CD4-positive, alpha-beta T cell treated with Interleukin-4 for 1 hour (primary cell): Measurements from ENCODE around the gene TRPV2.

Experiments used
- DNase-seq, 2 donors: peaks; one replicate each; pipeline ENCODE4 v3.0.0-alpha.2; 2020 to 2022

Gene TRPV2

DNA sequence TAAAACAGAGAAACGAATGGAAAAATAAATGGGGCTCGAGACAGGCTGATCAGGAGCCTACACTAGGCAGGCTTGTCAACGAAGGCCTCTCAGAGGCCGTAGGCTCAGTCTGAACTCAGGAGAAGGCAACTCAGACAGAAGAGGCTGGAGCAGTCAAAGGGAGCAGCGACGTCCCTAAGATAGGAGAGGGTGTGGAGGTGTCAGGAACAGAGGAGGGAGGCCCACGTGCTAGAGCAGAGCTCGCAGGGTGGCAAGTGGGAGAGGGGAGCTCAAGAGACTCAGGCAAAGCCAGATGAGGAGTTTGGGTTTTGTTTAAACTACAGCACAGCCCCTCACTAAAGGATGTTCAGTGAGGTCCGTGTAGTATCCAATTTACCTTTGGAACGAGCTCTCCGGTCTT lies 43.9 kb downstream of the TRPV2 start:
- DNase-seq, result no peak

DNA sequence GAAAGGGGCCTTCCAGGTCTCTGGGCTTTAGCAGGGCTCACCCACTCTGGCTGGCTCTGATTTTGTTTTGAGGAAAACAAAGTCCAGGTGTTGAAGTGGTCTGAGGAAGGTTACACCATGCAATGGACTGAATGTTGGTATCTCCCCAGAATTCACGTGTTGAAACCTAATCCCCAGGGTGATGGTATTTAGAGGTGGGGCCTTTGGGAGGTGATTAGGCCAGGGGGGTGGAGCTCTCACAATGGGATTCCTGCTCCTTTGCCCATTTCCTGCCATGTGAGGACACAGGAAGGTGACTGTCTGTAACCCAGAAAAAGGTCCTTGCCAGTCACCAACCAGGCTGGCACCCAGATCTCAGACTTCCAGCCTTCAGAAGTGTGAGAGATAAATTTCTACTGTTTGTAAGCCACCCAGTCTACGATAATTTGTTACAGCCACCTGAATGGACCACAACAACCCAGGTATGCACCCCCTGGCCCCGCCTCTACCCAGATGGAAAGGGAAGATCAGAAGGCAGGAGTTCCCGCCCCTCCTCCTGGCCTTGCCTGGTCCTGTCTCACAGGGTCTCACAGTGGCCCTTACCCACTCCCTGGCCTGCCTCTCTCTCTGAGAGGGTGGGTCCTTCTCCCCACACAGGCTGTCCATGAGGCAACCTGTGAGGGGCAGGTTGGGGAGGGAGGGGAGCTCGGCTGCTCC lies 44.6 kb downstream of the TRPV2 start:
- DNase-seq, result no peak

DNA sequence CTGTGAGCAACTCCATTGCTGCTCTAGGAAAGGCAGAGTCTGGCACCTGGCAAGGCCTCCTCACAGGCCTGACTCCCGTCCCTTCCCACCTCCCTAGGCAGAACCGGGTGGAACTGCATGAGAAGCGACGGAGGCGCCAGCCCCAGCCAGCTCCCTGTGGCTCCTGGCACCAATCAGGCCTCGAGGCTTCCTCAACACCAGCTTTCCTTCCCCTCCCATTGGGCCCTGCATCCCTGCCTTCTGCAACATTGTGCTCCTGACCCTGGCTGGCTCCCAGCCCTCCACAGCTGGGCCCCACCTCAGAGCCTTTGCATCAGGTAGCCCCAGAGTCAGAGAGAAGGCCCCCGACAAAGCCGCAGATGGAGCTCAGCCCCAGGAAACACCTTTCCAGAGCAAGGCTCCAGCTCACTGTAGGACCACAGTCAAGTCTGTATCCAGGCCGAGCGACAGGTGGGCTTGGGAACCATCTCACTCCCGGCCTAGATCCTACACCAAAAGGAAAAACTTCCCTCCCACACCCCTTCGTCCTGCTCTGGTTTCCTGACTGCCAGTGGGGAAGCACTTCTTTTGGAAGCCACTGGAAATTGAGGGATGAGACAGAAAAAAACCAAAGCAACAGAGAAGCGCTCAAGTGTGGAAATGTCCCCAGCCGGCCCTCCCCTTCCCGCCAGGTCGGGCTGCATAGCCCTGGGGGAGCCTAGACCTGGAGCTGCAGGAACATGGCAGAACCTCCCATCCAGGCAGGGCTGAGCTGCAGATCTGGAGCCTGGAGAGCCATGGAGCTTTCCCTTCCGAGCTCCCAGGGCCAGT lies 45.6 kb downstream of the TRPV2 start:
- DNase-seq, result no peak

DNA sequence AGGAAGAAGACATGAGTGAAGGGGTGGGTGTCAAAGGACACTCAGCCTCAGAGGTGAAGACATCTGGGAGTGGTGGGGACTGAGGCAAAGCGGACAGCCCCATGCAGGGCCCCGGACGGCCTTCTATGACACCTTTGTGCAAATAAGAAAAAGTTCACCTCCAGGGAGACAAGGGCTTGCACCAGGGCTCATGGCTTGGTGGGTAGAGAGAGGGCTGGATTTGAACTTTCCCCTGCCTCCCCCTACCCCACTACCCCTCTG lies 46.2 kb downstream of the TRPV2 start:
- DNase-seq, result no peak

DNA sequence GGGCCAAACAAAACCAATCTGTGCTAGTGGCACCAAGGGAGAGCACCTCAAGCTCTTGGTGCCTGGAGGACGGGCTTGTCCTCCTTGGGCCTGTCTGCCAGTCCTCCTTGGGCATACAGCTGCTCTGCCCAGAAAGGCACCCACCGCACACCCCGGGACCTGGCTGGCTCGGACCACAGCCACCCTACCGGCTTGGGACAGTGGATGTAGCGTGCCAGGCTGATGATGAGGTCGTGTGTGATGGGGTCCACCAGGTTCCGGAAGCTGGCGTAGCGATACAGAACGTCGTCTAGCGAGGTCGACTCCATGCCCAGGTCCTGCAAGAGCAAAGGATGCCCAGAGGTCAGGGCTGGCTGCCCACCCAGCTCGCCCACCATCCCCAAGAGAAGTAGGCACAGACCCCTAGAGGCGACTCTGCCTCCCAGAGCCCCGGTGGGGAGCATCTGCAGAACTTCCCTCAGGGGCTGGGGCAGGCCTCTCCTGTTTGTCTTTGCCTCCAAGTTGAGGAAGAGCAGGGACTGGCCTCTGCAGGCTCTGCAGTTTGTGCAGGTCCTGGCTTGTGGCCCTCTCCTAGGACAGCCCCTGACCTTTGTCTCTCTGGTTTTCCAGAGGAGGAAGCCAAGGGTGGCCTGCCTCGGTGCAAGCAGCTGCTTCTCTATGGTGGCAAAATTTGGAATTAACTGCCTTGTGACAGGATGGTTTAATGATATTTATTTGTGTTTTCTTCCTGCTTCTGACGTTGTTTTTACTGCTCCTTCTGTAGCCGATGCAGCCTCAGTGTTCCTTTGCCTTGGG lies 46.9 kb downstream of the TRPV2 start:
- DNase-seq, result no peak

DNA sequence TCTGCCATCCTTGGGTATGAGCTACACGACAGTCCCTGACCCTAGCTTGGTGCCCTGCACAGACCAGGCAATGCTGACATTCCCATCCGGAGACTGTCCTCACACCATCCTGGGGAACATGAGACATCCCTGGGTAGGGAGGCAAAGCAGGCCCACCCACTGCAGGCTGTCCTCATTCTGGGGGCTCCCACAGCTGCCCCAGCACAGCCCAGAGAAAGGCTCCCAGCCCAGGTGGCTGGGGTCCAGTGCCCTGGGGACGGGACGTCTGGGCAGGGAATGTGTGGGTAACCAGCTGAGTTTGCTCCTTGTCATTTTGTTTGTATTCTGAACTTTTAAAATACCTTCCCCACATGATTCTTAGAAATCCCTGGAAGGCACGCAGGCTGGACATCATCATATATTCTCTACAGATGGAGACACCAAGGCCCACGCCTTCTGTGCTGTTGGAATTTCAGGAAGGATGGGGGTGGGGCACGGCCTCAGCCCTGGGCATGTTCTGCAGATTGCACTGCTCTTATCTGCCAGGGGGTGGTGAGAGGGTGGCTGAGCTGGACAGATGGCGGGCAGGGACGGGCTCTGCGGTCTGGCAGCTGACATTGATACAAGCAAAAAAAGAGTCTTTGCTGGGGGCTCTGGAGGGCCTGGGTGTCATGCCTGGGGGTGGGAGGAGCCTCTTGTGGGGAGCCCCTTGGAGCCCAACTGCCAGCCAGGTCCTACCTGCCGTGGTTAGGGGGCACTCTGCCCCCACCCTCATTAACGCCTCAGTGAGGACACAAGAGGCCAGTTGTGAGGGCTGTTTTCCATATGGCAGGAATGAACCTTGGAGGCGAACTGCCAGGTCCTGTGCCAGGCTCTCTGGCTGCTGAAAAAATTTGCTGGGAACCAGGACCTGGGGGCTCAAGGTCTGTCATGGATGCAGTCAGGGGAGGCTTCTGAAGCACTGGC lies 48.3 kb downstream of the TRPV2 start:
- DNase-seq, result no peak

DNA sequence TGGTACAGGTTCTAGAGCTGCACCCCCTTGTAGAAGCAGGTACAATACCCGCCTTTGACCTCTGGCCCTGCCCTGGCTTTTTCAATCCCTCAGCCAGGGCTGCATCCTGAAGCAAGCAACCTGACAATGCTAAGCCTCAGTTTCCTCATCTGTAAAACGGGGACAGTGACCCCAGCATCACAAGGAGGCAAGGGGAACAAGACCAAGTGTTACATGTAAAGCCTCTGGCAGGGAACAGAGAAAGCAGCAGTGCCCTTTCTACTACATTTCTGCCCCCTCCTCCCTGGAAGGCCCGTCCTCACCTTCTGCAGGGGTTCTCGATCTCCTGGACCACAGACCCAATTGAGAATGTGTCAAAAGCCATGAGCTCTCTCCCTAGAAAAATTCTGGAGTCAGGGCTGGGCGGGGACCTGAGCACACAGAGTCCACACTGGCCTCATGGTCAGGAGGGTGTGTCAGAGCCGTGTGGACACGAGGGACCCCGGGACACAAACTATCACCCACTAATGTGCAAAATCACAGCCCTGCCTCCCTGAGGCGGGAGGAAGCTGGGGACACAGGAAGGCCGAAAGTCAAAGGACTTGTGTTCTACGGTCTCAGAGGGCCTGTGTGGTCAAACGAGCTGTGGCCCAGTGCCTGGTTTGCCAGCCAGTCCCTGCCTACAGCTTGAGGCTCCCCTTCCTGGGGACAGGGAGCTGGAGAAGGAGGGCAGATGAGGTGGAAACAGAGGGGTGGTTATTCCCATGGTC lies 49.1 kb downstream of the TRPV2 start:
- DNase-seq, result no peak

DNA sequence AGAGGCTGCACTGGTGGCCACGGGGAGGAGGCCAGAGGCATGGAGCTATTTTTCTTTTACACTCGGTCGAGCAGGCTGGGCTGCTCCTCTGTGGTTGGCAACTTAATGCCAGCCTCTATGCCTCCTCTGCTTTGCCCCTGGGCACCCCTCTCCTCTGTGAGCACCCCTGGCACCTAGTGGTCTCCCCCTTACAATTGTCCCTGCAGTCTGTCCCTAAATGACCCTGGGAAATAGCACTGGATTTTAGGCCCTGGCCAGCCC lies 49.6 kb downstream of the TRPV2 start:
- DNase-seq, result no peak

DNA sequence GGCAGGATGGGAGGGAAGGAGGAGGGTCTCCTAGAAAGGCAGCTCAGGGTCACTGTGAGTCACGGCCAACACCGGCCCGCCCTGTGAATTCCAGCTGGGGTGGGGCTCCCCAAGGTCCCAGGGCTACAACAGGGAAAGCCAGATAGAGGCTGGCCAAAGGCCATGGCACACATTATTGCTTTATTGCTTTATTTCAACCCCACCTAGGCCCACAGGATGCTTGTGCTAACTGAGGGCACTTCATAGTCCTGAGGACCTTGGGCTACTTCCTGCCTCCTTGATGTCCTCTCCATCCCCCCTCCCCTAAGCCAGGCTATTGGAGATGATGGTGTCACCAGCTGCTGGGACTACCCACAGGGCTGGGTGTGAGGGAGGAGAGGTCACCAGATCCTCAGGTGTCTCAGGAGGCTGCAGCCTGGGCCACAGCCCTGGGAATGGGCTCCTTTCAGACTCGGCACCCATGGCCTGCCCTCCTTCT lies 50.5 kb downstream of the TRPV2 start:
- no peak for DNase-seq

DNA sequence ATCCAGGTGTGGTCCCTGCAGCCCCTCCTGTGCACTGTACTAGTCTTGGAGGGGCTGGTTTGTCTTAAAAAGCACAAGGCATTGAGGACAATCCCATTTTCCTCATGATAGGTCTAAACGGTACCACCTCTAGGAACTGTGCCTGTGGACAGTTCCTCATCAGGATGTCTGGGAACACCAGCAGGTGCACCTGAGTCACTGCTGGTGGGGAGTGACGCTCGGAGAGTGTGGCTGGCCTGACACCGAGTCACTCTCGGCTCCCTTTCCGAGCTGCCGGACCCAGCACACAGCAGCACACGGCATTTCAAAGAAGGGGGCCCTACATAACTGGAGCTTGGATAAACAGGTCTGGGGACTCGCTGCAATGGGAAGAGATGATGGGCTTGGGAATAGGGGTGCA lies 51.0 kb downstream of the TRPV2 start:
- DNase-seq, result no peak

DNA sequence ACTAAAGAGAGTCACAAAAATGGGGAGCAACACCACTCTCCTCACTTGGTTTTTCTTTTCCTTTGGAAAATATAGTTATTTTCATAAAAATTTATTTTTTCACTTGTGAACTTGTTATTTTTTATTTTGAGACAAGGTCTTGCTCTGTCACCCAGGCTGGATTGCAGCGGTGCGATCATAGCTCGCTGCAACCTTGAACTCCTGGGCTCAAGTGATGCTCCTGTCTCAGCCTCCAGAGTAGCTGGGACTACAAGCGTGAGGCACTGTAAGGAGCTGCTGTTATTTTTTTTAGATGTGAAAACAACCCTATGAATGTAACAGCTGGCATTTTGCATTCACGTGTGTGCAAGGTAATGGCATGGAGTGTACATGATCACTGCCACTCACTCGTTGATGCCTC lies 51.7 kb downstream of the TRPV2 start:
- DNase-seq, result no peak

DNA sequence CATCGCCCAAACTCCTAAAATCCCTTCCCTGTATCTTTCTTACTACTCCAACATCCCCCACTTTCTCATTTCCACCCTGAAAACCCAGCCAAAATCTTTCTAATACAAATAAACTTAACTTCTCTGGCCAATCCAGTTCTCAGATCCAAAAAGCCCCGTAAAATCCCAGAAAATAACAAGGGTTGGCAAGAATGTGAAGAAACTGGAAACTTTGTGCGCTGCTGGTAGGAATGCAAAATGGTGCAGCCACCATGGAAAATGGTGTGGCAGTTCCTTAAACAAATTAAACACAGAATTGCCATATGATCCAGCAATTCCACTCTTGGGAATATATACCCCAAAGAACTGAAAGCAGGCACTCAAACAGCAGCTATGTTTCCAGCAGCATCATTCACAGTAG lies 52.5 kb downstream of the TRPV2 start:
- DNase-seq, result no peak

DNA sequence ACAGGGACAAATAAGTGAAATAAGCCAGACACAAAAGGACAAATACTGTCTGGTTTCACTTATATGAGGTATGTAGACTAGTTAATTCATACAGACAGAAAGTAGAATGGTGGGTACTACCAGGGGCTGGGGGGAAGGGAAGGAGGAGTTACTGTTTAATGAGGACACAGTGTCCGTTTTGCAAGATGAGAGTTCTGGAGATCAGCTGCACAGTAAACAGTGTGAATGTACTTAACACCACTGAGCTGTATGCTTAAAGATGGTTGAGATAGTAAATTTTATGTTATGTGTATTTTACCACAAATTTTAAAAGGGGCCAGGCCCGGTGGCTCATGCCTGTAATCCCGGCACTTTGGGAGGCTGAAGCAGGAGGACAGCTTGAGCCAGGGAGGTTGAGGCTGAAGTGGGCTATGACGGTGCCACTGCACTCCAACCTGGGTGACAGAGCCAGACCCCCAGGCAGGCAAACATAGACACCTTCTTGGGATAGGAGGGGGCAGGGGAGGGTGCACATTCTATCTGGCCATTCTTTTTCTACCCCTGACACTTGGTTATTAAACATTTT lies 53.1 kb downstream of the TRPV2 start:
- no peak for DNase-seq

DNA sequence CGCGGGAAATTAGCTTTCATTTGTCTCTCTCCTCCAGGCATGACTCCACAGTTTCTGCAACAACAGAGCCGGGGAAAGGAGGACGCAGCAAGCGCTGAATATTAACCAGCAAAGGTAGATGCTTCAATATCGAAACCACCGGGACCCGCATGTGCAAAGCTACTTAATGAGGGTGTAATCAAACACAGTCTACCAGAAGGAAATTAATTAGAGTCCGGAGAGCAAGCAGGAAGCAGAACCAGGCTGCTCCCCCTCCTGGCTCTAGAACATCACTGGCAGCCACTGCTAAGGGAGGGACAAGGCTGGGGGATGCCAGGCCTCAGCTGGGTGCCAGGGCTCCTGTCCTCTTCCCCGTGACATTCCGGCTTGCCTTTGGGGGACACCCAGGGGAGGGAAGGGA lies 54.9 kb downstream of the TRPV2 start:
- no peak for DNase-seq

DNA sequence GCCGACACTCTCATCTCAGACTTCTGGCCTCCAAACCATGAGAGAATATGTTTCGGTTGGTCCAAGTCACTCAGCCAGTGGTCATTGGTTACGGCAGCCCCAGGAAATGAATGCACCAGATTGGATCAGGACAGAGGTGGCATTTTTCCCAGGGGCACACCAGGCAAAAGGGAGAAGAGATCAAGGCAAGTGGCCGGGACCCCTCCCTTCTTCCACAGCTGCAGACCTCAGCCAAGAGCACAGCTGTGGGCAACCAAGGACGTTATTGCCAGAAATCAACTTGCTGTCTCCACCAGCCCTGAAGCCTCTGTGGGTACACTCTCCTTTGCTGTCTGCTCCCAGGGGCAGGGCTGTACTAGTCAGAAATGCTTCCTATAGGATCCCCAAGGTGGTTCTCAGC lies 55.9 kb downstream of the TRPV2 start:
- no peak for DNase-seq

DNA sequence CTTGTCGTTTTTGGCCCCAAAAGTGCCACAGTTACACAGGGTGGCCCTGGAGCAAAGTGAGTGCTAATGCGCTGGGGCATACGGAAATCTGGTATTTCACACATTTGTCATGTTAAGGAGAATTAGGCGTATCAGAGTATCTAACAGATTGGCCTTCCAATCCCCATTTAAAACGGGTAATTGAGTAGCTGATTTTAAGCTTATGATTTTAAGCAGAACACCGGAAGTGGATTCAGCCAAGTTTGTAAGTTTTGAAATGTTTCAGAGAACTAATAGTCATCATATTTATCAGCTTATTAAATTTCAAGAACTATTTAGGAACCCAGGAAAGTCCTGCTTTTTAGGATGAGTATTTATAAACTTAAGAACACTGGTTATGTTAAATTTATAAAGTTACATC lies 57.2 kb downstream of the TRPV2 start:
- DNase-seq, result no peak

DNA sequence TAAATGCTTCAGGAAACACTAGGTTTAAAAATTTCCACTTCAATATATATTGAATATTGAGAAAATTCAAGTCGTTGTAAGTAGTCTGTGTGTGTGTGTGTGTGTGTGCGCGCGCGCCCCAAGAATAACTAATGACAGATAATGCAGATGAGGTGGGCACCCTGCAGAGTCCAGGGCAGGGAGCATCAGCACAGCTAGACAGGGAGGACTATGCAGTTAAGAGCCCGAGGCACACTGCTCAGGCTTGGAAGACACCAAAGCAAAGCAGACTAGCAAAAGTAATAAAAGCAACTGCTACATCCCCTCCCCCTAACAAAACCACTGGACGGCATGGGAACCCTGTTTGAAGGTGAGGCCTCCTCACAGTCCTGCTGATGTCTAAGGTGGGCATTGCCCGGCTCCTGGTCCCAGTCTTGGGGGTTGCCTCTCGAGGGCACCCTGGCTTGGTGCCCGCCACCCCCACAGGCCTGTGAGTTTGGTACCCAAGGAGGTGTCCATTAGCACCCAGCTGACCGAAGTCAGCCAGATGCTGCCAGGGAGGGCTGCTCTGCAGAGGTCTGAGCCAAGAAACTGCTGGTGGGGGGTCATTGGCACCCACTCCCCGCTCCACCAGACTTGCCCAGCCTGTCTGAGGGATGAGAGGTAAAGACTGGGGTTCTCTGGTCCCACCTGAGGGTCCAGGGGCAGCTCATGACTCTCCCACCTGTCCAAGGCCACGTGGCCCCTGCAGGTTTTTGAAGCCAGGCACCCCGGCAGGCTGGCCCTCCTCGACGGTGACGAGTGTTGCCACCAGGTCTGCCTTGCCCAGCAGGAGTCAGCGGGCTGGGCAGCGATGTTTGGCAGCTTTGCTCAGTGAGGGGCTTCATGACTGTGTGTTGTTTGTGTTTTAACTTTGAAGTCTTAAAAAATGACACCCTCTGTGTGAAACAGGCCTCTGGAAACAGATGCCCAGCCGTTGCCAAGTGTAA lies 58.0 kb downstream of the TRPV2 start:
- no peak for DNase-seq

DNA sequence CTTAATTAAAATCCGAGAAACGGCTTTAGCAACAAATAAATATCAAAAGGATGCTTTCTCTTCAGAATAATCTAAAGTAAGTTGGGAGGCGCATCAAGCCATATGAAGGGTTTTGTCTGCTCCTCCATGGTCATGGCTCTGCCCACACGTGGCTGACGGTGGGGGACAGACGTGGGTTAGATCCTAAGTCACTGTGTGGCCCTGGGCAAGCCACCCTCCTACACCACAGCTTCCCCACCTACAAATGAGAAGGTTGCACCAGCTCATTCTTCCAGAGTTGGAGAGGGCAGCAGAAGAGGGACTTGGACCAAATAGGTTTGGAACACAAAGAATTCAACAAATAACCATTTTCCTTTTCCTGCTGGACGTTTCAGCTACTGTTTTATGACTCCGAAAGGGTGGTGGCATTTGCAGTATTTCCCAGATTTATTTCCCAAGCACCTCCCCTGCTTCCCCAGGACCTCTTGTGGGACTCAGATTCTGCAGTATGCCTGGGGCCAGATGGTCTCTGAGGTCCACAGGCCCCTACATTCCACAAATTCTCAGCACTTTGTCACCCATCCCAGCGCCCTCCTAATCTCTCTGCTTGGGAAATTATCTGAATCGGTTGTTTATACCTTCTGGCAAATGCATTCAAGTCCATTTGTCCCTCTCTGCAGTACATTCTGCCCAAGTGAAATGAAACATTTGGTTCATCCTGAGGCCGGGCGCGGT lies 58.8 kb downstream of the TRPV2 start:
- DNase-seq, result no peak

DNA sequence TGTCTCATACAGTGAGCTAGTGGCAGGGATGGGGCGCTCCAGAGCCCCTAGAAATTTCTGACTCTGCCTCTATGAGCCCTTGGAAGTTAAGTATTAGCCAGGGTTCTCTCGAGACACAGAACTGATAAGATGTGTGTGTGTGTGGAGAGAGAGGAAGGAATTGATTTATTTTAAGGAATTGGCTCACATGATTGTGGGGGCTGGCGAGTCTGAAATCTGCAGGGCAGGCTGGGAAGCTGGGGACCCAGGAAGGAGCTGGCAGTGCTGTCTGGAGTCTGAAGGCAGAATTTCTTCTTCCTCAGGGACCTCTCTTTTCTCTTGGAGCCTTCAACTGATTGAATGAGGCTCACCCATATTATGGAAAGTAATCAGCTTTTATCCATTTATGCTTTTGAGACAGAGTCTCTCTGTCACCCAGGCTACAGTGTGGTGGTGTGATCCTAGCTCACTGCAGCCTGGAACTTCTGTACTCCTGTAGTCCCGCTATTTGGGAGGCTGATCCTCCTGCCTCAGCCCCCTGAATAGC lies 59.9 kb downstream of the TRPV2 start:
- DNase-seq, result no peak

DNA sequence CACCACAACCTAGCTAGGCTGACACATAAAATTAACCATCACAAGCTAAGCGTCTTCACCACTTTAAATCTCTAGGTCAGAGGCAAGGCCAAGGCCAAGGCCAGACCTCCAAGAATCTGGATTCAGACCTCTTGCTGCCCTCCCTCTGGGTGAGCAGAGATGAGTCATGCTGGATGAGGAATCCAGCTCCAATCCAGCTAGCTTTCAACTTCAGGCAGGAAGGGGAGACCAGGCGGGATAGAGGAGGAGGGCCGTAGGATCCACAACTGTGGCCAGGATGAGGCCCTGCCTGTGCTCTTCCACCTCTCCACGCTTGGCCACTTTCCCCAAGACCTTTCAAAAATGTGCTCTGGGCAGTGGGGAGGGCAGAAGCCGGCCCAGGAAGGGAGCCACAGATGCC lies 61.9 kb downstream of the TRPV2 start:
- DNase-seq, result no peak
